ENCODE measurements around the gene SLC25A12.

The SLC25A12 gene

DNA sequence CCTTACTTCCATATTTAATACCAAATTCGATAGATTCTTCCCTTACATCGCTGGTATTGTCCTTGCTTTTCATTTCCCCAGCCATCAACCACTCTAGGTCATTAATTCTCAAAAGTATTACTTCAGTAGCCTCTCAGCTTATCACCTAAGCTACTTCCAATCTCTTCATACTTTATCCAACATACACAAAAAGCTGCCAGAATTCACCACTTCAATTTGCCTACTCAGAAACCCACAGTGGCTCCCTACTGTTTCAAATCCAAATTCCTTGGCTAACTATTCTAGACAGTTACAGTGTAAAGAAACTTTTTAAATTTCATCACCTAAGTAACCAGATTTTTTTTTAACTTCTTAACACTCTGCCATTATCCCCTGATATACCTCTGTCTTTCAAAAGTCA is 4.7 kb downstream of the SLC25A12 start:
- DNase-seq = no peak

DNA sequence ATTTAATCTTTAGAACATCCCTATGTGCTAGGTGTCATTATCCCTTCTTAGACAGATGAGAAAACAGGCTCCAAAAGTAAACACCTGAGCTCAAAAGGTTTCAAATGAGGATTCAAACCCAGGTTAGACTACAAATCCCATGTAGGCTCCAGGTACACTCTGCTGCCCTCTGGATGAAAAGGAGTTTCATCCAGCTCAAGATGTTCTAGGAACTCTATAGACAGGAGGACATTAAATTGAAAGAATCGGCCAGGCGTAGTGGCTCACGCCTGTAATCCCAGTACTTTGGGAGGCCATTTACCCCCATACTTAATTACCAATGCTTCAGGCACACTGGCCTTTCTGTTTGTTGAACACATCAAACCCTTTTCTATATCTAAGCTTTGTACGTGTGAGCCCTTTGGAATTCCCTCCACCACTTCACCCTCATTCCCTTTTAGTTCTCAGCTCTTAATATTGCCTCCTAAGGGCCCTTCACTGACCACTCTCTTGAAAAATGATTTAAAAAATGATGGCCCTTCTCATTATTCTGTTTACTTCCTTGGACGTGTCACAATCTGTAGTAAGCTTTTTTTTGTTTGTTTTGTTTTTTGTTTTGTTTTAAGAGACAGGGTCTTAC is 10.7 kb downstream of the SLC25A12 start:
- DNase-seq = no peak

DNA sequence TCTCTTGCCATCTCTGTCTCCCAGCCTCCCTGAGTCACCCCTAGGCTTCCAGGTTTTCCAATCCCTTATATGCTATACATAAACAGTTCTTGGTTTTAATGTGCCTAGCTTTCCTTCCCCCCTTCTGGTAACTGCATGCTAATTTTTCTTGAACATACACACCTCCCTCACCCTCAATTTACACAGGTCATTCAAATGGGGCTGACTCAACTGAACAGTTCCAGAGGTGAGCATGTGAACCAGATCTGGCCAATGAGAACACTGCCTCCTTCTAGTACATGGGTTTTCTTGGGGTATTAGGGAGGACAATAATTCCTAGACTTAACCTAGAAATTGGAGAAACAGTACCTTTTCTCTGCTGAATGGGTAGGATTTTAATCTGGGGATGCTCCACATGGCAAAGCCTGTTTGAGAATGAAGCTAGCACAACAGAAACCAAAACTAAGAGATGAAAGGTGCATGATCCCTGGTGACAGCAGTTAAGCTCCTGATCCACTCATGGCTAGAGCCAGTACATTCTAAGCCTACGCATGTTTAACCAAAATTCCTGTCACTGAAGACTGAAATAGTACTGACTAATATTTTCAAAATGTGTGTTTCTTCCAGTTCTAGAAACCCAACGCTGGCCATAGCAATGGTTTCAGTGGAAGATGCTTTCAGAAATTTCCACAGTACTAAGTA is 11.8 kb downstream of the SLC25A12 start:
- DNase-seq = no peak

DNA sequence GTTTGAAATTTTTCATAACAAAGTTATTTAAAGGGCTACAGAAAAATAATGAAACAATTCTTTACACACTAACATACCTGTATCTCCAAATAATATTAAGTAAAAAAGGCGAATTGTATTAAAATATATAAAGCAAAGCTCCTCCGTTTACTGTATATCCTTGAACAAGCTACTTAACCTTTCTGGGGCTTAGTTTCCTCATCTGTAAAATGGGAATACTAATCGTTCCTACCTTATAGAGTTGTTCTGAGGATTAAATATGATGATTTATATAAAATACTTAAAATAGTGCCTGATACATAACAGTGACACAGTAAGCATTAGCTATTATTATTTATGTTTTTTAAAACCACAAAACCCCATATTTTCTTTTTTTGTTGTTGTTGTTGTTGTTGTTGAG is 13.3 kb downstream of the SLC25A12 start:
- no peak for DNase-seq

DNA sequence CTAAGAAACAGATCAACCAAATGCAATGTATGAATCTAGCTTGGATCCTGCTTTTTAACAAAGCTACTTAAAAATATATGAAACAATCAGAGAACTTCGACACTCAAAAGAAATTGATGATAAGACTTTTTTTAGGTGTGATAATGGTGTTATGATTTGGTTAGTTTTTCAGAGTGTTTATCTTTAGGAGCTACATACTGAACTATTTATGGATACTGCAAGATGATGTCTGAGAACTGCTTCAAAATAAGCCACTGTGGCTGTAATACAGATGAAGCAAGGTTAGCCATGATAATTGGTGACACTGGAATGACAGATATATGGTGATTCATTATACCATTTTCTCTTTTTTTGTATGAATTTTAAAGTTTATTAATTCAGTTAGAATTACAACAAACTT is 14.2 kb downstream of the SLC25A12 start:
- no peak for DNase-seq

DNA sequence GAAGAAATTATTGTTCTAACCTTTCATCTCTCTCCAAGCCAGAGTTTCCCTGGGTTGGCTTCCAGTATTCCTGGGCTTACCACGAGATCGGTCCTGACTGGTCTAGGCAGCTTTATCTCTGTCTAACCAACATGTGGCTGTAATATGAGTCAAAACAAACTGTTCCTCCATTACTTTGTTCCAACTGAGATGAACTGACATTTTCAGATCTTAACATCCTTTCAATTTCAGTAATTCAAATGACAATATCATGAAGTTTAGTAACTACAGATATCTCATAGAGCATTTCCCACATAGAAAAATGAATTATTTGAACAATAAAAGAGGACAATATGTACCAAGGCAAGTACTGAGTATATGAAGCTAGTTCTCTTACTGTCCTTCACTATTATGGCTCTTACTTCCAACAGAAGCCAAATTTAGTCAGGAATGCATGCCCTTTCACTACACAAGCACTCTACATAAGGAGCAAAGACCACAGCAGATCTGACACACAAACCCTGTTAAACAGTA is 15.5 kb downstream of the SLC25A12 start:
- DNase-seq = no peak

DNA sequence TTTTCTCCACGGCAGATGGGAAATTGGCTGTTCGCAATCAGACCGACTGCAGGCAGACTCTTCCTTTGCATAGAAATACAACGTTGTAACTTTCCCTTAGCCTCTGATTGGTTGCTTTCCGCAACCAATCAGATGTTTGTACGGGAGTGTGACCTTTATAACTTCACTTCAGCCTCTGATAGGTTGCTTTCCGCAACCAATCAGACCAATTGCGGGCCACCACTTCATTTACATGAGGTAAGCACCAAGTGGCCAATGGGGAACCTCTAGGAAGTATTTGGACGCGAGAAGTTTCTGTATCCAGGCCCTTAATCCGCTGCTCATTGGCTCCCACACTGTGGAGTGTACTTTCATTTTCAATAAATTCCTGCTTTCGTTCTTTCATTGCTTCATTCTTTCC is 19.1 kb downstream of the SLC25A12 start:
- DNase-seq = no peak

DNA sequence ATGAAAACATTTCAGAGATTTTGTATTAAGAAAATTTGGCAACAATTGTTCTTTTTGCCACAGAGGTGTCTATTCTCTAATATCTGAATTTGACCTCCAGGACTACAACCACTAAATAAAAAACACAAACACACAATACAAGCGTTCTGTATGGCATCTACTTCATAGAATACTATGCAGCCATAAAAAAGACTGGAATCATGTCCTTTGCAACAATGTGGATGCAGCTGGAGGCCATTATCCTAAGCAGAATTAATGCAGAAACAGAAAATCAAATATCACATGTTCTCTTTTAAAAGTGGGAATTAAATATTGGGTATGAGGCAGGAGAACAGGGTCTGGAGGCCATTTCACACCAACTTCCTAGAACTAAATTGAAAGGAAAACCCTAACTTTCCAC is 19.5 kb downstream of the SLC25A12 start:
- no peak for DNase-seq

DNA sequence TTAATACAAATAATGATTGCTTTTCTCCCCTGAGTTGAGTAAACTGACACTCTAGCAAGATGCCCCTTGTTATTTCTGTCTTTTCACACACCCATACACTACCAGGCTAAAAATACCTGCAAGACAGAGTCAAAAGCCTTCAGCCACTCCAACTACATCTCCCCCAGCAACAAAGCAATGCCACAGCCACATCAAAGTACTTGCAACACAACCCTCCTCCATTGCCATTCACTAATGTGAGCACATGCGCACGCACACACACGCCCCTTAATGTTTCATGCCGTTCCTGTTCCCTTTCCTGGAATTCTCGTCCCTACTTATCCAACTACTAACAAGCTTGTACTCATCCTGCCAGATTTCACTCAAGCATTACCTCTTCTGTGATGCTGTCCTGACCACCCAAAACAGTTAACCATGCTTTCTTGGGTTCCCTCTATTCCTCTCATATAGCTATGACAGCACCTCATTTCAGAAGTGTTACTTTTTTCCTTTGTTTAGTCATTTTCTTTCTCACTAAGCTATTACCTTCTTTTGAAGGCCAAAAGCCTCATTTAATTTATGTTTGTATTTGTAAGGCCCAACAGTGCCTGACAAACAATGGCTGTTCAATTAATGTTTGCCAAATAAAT is 29.6 kb downstream of the SLC25A12 start:
- no peak for DNase-seq

DNA sequence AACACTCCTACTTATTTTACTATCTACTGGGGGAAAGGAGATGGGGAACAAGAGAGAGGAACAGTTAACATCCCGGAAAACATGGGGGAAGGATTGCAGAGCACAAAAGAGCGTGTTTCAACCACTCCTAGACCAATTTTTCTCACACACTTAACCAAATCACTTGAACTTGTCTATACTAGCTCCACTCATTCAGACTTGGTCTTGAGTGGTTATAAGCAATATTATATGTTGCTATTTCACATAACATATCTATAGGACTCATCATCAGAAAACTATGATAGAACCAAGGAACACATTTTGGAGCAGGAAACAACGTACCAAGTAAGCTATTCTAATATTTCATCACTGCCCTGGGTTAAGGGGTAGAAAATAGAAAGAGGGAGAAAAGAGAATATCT is 31.5 kb downstream of the SLC25A12 start:
- no peak for DNase-seq

DNA sequence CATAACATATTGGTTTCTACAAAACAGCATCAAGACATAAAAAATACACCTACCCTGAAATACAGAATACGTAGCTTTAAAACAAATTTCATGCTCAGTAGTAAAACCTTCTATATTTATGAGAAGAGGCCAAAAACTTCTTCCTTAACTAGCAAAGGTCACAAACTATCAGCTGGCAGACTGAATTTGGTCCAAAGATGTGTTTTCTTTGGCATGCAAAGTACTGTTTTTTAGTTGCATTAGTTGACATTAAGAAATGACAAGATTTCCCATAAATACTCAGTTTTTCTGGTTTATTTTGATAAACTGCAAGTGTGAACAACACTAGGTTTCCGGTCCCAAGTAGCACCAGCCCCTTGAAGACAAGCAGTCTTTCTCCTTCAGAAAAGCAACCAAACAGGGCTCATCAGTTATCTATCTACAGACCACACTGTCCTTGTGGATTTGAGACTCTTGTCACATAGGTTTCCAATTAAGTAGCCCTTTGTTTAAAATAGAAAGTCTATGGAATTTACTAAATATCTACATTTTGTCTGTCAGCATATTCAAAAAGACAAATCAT is 35.6 kb downstream of the SLC25A12 start:
- DNase-seq = no peak

DNA sequence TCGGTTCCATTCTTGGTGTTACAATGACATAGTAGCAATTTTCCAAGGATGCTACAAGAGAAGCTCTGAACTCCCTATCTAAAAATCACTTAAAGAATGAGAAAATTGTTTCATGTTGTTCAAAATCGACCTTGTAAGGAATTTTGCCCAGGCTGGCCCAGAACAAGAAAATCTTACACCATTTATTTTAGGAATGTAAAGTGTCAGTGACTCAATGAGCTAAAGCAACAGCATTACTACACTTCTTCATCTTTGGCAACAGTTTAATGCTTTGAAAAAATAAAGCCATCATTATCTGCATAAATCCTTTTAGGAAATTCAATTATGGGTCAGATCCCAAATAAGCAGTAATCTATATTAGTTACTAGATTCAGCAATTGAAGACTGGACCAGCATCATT is 38.6 kb downstream of the SLC25A12 start:
- DNase-seq = no peak

DNA sequence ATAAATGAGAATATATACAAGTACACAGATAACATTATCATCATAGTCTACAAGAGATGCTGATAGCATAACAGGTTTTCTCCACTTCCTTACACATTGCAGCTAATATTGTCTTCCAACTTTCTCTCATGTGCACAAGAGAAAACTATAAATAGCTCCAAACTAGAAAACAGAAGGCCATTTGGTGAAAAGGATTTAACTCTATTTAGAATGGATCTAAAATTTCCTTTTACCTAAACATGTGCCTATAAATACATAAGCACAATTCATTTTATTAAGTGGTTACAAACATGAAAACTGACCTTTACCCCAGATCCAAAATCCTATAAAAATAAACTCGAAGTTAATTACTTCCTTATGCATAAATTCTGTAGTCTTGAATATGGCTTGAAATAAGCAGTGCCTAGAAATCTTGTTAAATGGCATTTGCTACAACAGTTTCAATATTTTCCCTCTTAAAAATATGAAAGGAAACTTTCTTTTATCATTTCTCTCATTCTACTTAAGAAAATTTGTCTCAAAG is 41.6 kb downstream of the SLC25A12 start:
- no peak for DNase-seq

DNA sequence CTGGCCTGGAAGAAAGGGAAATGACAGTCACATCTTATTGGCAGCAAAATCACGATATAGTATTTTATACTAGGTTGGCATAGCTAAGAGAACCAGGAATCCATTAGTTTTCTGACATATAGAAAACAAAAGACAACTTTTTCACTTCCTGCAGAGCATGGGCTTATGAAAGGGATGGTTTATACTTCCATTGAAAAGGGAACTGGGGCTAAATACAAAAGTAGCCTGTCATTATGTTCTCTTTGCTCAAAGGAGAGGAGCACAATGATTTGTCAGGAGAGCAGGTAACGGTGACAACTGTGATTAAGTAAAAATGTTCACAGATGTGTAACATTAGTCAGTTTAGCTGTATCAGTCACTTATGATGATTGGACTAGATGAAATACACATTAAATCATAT is 46.4 kb downstream of the SLC25A12 start:
- peak; percentile 5 for DNase-seq

DNA sequence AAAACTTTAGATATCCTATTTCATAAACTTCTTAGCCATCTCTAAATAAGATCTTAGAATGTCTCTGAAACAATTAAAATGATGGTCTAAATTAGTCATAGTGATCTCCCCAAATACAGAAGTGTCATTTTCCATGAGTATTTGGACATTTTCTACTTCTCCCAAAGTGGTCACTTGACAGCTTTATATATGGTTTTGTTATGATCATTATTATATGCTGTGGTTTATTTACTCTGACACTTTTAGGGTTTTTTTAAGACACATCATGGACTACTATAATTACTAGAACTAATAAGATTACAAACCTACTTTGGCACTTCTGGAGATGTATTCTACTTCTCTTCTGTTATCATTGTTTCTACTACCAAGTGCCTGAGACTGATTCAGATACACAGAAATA is 47.1 kb downstream of the SLC25A12 start:
- DNase-seq = peak; percentile 33

DNA sequence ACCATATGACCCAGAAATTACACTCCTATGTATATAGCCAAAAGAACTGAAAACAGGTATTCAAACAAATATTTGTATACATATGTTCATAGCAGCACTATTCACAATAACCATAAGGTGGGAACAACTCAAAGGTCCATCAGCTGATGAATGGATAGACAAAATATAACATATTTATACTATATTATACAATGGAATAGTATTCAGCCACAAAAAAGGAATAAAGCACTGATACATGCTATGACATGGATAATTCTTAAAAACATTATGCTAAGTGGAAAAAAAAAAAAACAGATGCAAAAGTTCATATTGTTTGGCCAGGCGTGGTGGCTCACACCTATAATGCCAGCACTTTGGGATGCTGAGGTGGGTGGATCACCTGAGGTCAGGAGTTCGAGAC is 52.0 kb downstream of the SLC25A12 start:
- DNase-seq = no peak

DNA sequence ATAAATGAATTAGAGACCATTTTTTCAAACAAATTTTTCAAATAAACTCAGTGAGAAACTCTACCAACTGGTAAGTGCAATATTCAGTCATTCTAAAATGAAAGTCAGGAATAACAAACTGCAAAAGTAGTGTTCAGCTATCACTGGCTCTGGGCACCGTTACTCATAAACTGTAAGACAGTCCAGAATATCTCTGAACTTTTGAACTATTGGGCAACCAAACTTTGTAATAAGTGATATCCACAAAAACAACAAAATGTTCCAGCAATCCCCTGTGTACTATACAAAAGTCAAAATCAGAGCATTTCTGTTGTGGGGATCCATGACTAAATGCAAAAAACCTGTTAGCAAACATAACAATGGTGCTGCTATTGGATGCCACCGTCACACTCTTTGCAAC is 56.3 kb downstream of the SLC25A12 start:
- DNase-seq = no peak

DNA sequence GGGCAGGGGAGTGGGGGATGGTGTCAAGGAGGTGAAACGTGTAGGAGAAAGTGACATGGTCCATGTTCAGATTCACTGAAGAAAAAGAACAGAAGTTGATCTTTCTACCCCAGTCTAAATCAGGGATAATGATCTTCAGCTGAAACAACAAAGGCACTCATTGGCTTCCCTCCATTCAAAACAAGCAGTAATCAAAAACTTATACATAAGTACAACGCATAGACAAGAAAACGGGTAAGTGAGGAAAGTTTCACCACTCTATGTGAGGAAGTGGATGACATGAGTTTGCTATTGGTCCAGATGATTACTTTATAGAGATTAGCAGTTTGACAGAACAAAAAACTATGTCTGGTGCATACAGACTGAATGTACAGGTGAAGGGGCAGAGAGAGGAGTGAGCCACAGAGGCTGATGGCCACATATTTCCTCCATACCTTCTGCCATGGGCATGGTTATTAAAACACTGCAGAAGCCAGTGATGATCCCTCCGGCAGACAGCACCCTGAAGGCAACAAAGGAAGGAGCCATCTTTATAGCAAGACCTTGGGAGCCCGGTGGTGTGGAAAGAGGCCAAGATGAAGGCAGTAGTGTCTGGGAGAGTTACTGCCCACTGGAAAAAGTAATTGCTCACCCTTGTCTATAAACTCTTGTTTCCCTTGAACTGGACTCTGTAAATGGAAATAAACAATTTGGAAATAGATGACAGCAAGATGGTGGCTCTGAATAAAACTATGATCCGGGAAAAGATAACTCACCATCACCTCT is 57.7 kb downstream of the SLC25A12 start:
- DNase-seq = no peak

DNA sequence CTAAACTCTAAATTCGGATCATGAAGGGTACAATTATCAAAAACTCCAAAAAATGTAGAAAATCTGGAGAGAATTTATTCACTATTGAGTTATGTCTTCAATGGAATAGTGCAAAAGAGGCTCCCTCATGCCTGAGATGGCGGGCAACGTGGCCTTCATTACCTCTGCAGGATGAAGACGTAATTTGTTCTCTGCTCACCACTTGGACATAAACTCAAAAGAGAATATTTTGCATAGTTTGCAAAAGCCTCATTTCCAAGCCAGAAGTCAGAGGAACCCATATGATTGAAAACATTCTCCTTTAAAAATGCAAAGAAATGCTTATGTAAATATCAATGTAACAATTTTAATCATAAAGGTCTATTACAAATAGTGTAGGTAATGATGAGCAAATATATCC is 58.7 kb downstream of the SLC25A12 start:
- no peak for DNase-seq

DNA sequence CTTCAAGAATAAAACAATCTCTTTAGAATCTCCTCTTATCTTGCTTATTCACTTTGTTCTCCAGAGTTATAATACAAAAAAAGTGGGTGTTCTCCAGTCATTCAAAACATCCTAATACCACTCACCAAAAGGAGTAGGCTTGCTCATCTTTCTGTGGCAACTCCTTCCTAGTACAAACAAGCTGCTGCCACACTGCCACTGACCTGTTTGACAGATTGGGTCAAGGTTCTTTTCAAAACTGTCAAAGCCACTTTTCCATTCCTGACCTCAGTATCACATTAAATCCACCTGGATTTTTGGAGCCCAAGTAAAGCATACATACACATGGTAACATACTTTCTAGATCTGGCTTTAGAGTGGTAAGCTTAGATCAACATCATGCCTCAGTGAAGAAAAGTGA is 59.8 kb downstream of the SLC25A12 start:
- DNase-seq = no peak

DNA sequence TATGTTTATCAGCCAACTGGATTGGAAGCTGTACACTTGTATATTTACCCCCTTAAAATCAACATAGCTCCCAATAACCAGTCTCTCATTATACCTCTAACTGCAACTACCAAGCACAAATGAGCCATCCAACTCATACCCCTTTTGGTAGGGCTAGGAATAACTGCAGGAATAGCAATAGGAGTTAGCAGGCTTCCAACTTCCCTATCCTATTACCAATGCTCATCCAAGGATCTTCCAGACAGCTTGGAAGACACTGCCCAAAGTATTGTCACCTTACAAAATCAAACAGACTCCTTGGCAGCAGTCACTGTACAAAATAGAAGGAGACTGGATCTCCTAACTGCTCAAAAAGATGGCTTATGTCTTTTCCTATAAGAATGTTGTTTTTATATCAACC is 61.6 kb downstream of the SLC25A12 start:
- DNase-seq = no peak

DNA sequence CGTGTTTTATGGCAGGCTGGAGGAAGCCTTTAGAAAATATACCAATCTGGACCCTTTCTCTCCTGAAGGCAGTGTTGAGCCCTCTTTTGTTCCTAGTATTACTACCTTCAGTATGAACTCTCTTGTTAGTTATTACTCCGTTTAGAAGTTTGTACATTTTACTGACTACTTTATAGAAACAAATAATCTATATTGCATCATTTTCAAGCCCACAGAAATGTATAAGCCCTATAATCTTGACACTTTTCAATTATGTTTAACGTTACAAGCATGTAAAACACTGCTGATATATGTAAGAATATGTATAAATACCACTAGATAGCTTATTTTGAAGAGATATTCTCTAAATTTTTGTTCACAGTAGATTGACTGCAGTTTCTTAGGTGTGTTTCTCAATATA is 64.0 kb downstream of the SLC25A12 start:
- no peak for DNase-seq

DNA sequence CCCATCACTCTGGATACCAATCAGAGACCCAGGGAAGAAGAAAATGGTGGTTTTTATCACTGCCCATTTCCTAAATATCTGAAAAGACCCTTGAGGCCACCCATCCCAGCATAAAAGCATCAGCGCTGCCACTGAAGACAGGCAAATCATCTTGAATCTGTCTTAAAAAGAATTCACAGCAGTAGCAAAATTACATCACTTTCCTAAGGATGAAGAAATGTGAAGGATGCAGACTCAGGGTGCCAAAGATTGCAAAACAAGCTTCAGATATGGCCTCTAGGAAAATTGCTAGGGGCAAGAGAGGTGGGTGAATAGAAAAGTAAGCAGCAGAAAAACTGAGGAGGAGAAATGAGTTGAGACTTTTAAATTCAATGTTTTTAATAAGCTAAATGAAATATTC is 70.0 kb downstream of the SLC25A12 start:
- DNase-seq = peak; percentile 5

Data from suppressor macrophage treated with lipopolysaccharide for 4 hours (primary cell).